IPS DF 6.9 (cell line): ENCODE results near the gene GABBR1.

Source experiments
- DNase-seq: peaks from one replicate; pipeline ENCODE4 v3.0.0-alpha.2; 2013; ENCODE audit warnings: low read depth, low spot score
- H3K27ac ChIP-seq: one replicate; pipeline ENCODE4 v1.5.1; 2013; ENCODE audit warnings: low read length, control low read depth
- H3K27me3 ChIP-seq: 2 replicates; pipeline ENCODE4 v1.6.1; 2013; ENCODE audit warnings: mild to moderate bottlenecking, low read length; ENCODE audit not compliant: control insufficient read depth, insufficient read depth
- H3K36me3 ChIP-seq: 2 replicates; pipeline ENCODE4 v1.6.1; 2013; ENCODE audit warnings: low read length; ENCODE audit not compliant: control insufficient read depth, insufficient read depth
- H3K4me1 ChIP-seq: 2 replicates; pipeline ENCODE4 v1.6.1; 2013; ENCODE audit warnings: low read length; ENCODE audit not compliant: control insufficient read depth, insufficient read depth
- H3K4me3 ChIP-seq: 2 replicates; pipeline ENCODE4 v1.5.1; 2013; ENCODE audit warnings: mild to moderate bottlenecking, low read length
- H3K9me3 ChIP-seq: 2 replicates; pipeline ENCODE4 v1.6.1; 2013; ENCODE audit warnings: low read length, inconsistent platforms; ENCODE audit not compliant: control insufficient read depth, insufficient read depth
- WGBS: extraction: QIAGEN DNeasy Blood & Tissue Kit; methylation state at CpG from one replicate; pipeline ENCODE4 v1.1.7; 2013; ENCODE audit warnings: mixed read lengths, missing lambda C conversion rate; ENCODE audit not compliant: insufficient read length, insufficient coverage; 5-methylcytosine and 5-hydroxymethylcytosine counted together

The GABBR1 gene

DNA sequence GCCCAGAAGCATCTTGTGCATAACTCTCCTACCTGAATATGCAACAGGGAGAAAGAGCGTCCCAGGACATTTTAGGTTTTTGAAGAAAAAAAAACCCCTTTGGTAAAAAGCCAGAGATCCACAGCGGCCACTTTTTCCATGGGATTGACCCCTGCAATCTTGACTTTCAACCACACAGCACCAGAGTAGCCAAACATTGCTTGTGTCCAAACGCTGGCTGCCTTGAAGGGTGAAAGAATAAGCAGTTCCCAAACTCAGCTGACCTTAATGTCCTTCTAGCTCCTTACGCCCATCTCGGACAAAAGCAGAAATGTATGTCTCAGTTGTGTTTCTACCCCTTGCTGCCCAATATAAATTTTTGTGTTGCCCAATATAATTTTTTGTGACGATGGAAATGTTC is 22.7 kb upstream of the GABBR1 start:
- no peaks in the 10 kb centered on the region for H3K36me3 ChIP-seq
- H3K27me3 ChIP-seq: no peaks in the 10 kb centered on the region
- no peak overlapping the region for H3K4me3 ChIP-seq
- peaks cover 7% of the 10 kb centered on the region for H3K4me1 ChIP-seq
- no peak for DNase-seq
- WGBS: no CpG with 5 or more reads among the region's 6 CpGs
- H3K9me3 ChIP-seq: no peaks in the 10 kb centered on the region
- no peak overlapping the region for H3K27ac ChIP-seq

- no peak overlapping the region for H3K4me3 ChIP-seq
- no peak for DNase-seq
- no CpG with 5 or more reads among the region's 8 CpGs for WGBS
- no peaks in the 10 kb centered on the region for H3K27me3 ChIP-seq
- H3K27ac ChIP-seq: no peak overlapping the region
- H3K9me3 ChIP-seq: no peaks in the 10 kb centered on the region
- H3K4me1 ChIP-seq: peaks cover 7% of the 10 kb centered on the region
- H3K36me3 ChIP-seq: no peaks in the 10 kb centered on the region
These were observed 20.6 kb upstream of the GABBR1 start for GRCh38 chr6:29653452-29654038.

DNA sequence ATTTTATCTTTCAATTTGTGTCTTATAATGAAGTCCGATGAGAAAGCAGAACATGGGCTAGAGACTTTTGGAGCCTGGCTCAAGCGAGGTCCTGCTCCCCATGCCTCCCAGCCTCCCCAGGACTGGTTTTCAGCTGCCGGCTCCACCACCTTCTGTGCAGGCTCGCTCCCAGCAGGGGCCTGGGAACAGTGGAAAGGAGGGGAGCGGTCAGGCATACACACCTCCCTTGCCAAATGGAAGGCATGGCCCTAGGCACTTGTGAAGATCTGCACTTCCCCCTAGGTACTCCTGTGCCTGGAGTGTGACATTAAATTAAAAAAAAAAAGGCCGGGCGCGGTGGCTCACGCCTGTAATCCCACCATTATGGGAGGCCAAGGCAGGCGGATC is 19.2 kb upstream of the GABBR1 start:
- Histone ChIP-seq H3K27ac (no peak overlapping the region), H3K27me3 (no peaks in the 10 kb centered on the region), H3K36me3 (no peaks in the 10 kb centered on the region), H3K4me1 (peaks cover 7% of the 10 kb centered on the region), H3K4me3 (no peak overlapping the region), H3K9me3 (no peaks in the 10 kb centered on the region)
- no peak for DNase-seq
- WGBS: no CpG with 5 or more reads among the region's 10 CpGs

DNA sequence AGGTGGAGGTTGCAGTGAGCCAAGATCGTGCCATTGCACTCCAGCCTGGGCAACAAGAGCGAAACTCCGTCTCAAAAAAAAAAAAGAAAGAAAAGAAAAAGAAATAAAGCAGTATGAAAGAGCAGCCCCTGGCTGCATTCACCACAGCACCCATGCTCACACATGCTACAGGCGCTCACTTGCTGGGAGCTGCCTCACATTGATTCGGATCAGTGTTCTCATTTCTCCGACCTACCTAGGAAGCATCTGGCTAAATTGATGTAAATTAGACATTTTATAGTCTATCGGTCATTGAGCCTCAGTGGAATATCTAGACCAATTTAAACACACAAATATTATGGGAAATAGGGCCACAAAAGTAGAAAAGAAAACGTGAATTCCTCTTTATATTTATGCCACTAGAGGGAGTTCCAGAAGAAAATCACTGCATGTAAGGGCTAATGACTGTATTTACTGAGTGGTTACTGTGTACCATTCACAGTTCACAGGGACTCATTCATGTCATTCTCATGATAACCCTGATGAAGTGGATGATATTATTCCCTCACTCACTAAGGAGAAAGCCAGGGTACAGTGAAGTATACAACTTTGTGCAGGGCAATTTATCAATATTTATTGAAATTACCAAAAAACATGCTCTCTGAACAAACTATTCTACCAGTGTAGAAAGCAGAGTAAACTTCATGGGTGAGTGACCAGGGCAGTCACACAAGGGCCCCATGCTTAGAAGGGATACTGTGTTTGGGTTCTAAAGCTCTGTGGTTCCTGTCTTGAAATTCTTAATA is 18.6 kb upstream of the GABBR1 start:
- Histone ChIP-seq H3K4me3 (no peak overlapping the region), H3K27ac (no peak overlapping the region), H3K27me3 (no peaks in the 10 kb centered on the region), H3K9me3 (no peaks in the 10 kb centered on the region), H3K4me1 (peaks cover 5% of the 10 kb centered on the region; the same call in 1 of the 2 replicates), H3K36me3 (no peaks in the 10 kb centered on the region)
- WGBS: no CpG with 5 or more reads among the region's 8 CpGs
- DNase-seq: no peak

DNA sequence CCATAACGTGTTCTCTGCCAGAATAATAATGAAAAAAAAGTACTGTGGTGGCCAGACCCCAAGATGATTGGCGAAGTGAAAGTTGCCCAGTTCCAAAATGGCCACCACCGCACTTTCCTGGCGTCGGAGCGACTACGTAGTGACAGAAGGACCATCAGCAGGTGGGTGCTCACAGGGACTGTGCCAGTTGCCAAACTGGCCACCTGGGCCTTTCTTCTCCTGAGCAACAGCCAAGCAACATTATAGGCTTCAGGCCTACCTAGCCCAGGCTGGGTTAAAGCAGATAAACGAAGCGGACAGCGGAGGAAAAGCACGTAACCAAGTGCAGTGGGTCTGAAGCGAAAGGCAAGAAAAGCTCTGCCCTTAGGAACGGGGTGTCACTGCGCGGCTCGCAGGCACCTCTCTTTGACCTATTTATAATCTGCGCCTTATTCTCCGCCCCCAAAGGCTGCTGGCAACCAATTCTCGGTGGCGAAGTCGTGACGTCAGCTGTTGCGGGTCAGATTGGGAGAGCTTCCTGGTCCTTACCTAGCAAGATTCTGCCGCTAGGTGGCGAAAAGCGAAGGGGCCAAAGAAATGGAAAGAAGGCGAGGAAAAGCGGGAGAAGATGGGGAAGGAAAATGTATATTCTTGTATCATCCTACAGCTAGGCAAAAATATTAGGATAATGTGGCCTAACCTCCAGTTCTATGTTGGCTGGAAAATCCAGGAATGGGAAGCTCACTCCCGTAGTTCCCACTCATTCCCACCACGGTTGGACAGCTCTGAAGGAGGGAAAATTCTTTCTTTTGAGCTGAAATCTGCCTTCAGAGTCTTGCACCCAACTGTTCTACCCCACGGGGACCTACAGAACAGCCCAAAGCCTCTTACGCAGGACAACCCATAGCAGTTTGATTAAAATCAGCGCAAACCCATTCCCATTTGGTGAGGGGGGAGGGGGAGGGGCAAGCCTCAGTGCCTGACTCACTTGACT is 17.0 kb upstream of the GABBR1 start:
- H3K4me1 ChIP-seq: peaks cover 2% of the 10 kb centered on the region; the same call in 1 of the 2 replicates
- WGBS: no CpG with 5 or more reads among the region's 33 CpGs
- no peaks in the 10 kb centered on the region for H3K36me3 ChIP-seq
- H3K4me3 ChIP-seq: peak overlapping the region; percentile 27; the same call in 1 of the 2 replicates
- H3K27ac ChIP-seq: no peak overlapping the region
- H3K9me3 ChIP-seq: no peaks in the 10 kb centered on the region
- no peaks in the 10 kb centered on the region for H3K27me3 ChIP-seq
- DNase-seq: peak; percentile 99

GRCh38 chr6:29647927-29648642 is 15.1 kb upstream of the GABBR1 start:
- no peaks in the 10 kb centered on the region for H3K9me3 ChIP-seq
- no peak for DNase-seq
- WGBS: no CpG with 5 or more reads among the region's 23 CpGs

DNA sequence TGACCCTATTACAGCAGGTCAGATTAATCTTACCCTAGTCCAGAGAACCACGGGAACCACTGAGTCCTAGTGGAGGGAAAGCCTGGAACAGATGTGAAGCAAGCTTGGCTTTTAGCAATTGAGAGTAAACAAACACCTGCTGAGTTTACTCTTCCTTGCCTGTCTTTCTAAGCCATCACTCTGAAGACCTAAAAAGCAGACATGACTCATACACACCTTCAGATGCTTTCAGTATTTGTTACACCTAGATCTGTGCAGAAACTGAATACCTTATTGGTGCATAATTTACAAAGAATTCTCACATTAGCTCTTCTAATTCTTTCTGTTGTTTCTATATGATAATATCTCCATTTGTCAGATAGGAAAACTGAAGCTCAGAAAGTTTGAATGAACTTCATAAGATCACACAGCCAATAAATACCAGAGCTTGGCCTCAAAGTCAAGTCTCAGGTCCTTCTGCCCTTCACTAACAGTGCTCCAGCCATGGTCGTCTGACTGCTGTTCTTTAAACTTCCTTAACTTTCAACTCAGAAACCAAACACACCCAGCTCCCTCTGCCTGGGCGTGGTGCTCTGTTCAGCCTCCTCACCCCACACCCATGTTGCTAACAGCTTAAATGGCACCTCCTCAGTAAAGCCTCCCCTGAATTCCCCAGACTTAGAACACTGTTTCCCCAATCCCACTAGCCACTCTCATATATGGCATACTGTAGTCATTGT is 8.6 kb upstream of the GABBR1 start:
- no CpG with 5 or more reads among the region's 3 CpGs for WGBS
- H3K9me3 ChIP-seq: no peaks in the 10 kb centered on the region
- DNase-seq: no peak
- H3K4me1 ChIP-seq: no peaks in the 10 kb centered on the region; the same call in 1 of the 2 replicates
- no peaks in the 10 kb centered on the region for H3K36me3 ChIP-seq
- H3K4me3 ChIP-seq: no peak overlapping the region
- no peaks in the 10 kb centered on the region; the same call in 1 of the 2 replicates for H3K27me3 ChIP-seq
- no peak overlapping the region for H3K27ac ChIP-seq

More at GRCh38 chr6:29647927-29648642, 15.1 kb upstream of the GABBR1 start:
- Histone ChIP-seq H3K27me3 (no peaks in the 10 kb centered on the region), H3K4me1 (peaks cover 2% of the 10 kb centered on the region; the same call in 1 of the 2 replicates), H3K36me3 (no peaks in the 10 kb centered on the region), H3K4me3 (no peak overlapping the region), H3K27ac (no peak overlapping the region)

DNA sequence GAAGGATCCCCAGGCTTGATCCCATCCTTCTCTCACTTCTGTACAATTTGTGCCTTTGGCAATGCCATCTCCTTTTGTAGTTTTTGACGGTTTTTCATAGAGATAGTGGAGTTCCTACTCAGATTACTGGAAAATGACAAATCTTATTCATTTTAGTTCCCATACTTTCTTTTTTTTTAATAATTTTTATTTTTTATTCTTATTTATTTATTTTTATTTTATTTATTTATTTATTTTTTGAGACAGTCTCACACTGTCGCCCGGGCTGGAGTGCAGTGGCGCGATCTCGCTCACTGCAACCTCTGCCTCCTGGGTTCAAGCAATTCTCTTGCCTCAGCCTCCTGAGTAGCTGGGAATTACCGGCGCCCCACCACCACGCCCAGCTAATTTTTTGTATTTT is 4.3 kb upstream of the GABBR1 start:
- Histone ChIP-seq H3K9me3 (no peaks in the 10 kb centered on the region), H3K27me3 (no peaks in the 10 kb centered on the region; the same call in 1 of the 2 replicates), H3K4me3 (no peak overlapping the region), H3K36me3 (no peaks in the 10 kb centered on the region), H3K4me1 (no peaks in the 10 kb centered on the region; the same call in 1 of the 2 replicates), H3K27ac (no peak overlapping the region)
- no CpG with 5 or more reads among the region's 9 CpGs for WGBS
- no peak for DNase-seq

DNA sequence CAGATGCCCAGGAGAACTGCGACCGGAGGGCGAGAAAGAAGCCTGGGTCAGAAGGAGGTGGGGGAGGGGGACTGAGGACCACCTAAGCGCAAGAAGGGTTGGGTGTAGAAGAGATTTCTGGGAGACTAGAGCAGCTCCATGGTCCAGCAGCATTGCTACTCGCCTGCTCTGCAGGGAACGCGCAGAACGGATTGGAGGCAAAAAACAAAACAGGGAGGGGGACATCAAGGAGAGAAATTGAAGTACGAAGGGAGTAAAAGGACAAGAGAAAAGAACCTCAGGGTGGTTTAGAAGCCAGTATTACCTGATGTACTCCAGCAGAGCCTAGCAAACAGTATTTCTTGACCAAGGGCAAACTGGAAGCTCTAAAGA is 537 bp upstream of the GABBR1 start:
- no peak overlapping the region for H3K27ac ChIP-seq
- DNase-seq: no peak

More for the DNA sequence above, 537 bp upstream of the GABBR1 start:
- H3K4me3 ChIP-seq: peak overlapping the region; percentile 61; the same call in 1 of the 2 replicates
- no peaks in the 10 kb centered on the region for H3K27me3 ChIP-seq
- H3K9me3 ChIP-seq: no peaks in the 10 kb centered on the region
- H3K4me1 ChIP-seq: 0 out of 2 replicates have a peak, but pooled peaks cover 1% of the 10 kb centered on the region
- WGBS: no CpG with 5 or more reads among the region's 9 CpGs
- no peaks in the 10 kb centered on the region for H3K36me3 ChIP-seq
